Colonic mucosa (tissue), 4 donors: Measurements from ENCODE around the gene TMEM121B. TPM values are rescaled to one million over a fixed set of nuclear protein-coding genes. Genes with fewer than 3 reads are reported as not detected.

ENCODE experiments used
- DNase-seq: peaks from one replicate; pipeline ENCODE4 v3.0.0-alpha.2; 2020
- H3K27ac ChIP-seq: fragments of 200-600 bp; one replicate; pipeline ENCODE4 v1.8.0; 2021
- H3K27me3 ChIP-seq: fragments of 200-600 bp; one replicate; pipeline ENCODE4 v1.8.0; 2021
- H3K36me3 ChIP-seq: fragments of 200-600 bp; one replicate; pipeline ENCODE4 v1.8.0; 2021
- H3K4me1 ChIP-seq: fragments of 200-600 bp; one replicate; pipeline ENCODE4 v1.8.0; 2021; ENCODE audit warnings: mild to moderate bottlenecking
- H3K4me3 ChIP-seq: fragments of 200-600 bp; one replicate; pipeline ENCODE4 v1.8.0; 2021
- H3K9ac ChIP-seq, 2 donors: one replicate each; pipeline ENCODE4 v1.7.0; 2013; ENCODE audit warnings: control low read depth in 2 of 2, low read depth in 2 of 2, low read length in 2 of 2
- H3K9me3 ChIP-seq: fragments of 200-600 bp; one replicate; pipeline ENCODE4 v1.8.0; 2021
- intact Hi-C: fragments of 100-400 bp; cut with DNase I; formaldehyde crosslinking; loops from one replicate; pipeline ENCODE4 v1.14.1; 2022
- total RNA-seq, 2 donors: library from RNA; stranded (reverse); fragmentation: NEBNext Ultra II Directional in 1 of 2; extraction: Animal tissue kit (Norgen Biotek cat#: 25700) in 1 of 2; gene quantifications; one replicate each; pipeline ENCODE4 v1.2.1, GENCODE V29; 2021
- TF ChIP-seq, protein P1 (sequence below): fragments of 200-600 bp; IDR thresholded peaks from one replicate; pipeline ENCODE4 v1.8.0; 2022; ENCODE audit warnings: antibody characterized with exemption, mild to moderate bottlenecking
- donor health status: healthy.
- donor health status: DM: no; HTN: no; CAD: no.
- donor health status: DM: no; HTN: no; CAD: no.

TMEM121B gene
- total RNA-seq, 2 donors from 2014 or later, result 0.12 to 0.64 TPM

DNA sequence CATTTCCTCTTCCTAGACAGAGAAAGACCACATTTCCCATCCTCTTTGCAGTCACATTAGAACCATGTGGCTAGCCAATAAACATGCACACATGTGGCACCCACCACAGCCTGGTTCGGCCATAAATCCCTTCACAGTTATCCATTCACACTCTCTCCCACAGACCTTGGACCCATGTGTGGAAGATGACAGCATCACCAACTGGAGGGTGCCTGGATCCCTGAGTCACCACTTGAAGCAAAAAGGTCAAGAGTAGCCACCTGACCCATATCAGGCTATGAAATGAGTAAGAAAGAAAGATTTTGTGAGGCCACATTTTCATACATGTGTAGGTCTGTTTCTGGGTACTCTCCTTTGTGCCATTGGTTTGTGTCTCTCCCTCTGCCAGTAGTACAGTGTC is 9.0 kb upstream of the TMEM121B start:
- DNase-seq, result no peak
- TF ChIP-seq, protein P1, sequence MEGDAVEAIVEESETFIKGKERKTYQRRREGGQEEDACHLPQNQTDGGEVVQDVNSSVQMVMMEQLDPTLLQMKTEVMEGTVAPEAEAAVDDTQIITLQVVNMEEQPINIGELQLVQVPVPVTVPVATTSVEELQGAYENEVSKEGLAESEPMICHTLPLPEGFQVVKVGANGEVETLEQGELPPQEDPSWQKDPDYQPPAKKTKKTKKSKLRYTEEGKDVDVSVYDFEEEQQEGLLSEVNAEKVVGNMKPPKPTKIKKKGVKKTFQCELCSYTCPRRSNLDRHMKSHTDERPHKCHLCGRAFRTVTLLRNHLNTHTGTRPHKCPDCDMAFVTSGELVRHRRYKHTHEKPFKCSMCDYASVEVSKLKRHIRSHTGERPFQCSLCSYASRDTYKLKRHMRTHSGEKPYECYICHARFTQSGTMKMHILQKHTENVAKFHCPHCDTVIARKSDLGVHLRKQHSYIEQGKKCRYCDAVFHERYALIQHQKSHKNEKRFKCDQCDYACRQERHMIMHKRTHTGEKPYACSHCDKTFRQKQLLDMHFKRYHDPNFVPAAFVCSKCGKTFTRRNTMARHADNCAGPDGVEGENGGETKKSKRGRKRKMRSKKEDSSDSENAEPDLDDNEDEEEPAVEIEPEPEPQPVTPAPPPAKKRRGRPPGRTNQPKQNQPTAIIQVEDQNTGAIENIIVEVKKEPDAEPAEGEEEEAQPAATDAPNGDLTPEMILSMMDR, result no peak
- no peak overlapping the region for H3K4me3 ChIP-seq
- no peaks in the 10 kb centered on the region for H3K27me3 ChIP-seq
- H3K27ac ChIP-seq, result no peak overlapping the region
- H3K4me1 ChIP-seq, result no peaks in the 10 kb centered on the region
- no peak overlapping the region for H3K9ac ChIP-seq
- intact Hi-C loops, result no loop called here
- no peaks in the 10 kb centered on the region for H3K36me3 ChIP-seq
- no peaks in the 10 kb centered on the region for H3K9me3 ChIP-seq

DNA sequence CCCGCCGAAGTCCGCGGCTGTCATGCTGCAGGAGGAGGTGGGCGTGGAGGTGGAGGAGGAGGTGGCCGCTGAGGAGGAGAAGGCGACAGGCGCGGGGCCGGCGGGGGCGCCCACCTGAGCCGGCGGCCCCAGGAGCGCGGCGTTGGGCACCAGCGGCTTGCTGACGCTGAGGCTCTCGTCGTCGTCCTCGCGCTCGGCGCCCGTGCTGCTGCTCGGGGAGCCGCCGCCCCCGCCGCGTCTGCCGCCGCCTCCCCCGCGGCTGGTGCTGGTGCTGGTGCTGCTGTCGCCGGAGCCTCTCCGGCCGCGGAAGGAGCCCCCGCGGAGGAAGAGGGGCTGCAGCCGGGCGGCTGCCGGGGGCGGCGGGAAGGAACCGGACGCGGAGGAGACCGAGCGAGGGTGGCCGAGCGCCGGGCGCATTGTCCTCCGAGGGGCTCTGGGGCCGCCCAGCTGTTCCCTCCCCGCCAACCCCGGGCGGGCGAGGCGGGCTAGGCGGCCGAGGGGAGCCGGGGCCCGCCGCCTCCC is 388 bp downstream of the TMEM121B start:
- H3K36me3 ChIP-seq, result no peaks in the 10 kb centered on the region
- H3K9me3 ChIP-seq, result no peaks in the 10 kb centered on the region
- H3K4me1 ChIP-seq, result no peaks in the 10 kb centered on the region
- H3K9ac ChIP-seq, result no peak overlapping the region
- peak overlapping the region; percentile 52 for H3K4me3 ChIP-seq
- peaks cover 27% of the 10 kb centered on the region for H3K27me3 ChIP-seq
- TF ChIP-seq, protein P1, result no peak
- H3K27ac ChIP-seq, result no peak overlapping the region
- intact Hi-C loops, result no loop called here
- no peak for DNase-seq

DNA sequence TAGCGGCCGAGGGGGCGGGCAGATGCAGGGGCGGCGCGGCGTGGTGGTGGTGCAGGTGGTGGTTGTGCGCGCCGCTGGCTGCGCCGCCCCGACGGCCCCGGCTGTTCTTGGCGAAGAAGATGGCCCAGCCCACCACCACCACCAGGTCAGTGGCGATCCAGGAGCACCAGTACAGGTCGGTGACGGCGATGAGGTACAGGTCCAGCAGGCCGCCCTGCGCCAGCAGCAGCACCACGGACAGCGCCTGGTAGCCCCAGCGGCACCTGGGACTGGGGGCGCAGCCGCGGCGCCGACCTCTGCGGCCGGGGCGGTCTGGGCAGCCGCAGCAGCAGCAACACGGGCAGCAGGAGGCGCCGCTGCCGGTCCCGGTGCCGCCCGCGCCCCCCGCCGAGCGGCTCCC is 879 bp downstream of the TMEM121B start:
- no peak overlapping the region for H3K4me3 ChIP-seq
- intact Hi-C loops, result no loop called here

DNA sequence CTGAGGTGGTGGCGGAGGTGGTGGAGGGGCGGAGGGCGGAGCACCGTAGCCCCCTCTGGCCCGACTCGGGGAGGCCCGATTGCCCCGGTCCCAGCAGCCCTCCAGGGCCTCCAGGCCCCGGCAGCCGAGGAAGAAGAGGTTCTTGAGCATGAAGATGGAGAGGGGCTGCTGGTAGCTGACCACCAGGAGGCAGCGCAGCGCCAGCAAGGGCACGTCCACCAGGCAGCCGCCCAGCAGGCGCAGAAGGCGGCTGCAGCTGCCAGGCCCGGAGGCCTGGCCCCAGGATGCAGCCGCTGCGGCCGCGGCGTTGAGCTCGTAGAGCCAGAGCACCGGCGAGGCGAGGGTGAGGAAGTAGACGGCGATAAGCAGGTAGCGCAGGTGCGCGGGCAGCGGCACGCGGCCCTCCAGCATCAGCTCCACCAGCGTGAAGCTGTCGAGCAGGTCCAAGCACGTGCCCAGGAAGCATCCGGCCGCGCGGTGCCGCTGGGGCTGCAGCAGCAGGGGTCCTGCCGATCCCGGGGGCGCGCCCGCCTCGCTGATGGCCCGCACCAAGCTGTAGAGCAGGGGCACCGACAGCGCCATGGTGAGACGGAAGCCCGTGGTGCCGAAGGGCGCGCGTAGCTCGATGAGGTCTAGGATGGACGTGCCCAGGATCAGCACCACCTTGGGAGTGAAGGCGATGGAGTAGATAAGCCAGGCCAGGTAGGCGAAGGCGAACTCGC is 1.5 kb downstream of the TMEM121B start:
- Histone ChIP-seq H3K4me1 (no peaks in the 10 kb centered on the region), H3K9me3 (no peaks in the 10 kb centered on the region), H3K27me3 (peaks cover 27% of the 10 kb centered on the region), H3K36me3 (no peaks in the 10 kb centered on the region), H3K4me3 (no peak overlapping the region), H3K27ac (no peak overlapping the region), H3K9ac (no peak overlapping the region)
- intact Hi-C loops, result no loop called here
- TF ChIP-seq, protein P1, result peak; percentile 26
- DNase-seq, result peak; percentile 45

More for the DNA sequence above, 879 bp downstream of the TMEM121B start:
- Histone ChIP-seq H3K9ac (no peak overlapping the region), H3K4me1 (no peaks in the 10 kb centered on the region), H3K27ac (no peak overlapping the region), H3K9me3 (no peaks in the 10 kb centered on the region), H3K36me3 (no peaks in the 10 kb centered on the region), H3K27me3 (peaks cover 27% of the 10 kb centered on the region)
- no peak for DNase-seq
- TF ChIP-seq, protein P1, result no peak

DNA sequence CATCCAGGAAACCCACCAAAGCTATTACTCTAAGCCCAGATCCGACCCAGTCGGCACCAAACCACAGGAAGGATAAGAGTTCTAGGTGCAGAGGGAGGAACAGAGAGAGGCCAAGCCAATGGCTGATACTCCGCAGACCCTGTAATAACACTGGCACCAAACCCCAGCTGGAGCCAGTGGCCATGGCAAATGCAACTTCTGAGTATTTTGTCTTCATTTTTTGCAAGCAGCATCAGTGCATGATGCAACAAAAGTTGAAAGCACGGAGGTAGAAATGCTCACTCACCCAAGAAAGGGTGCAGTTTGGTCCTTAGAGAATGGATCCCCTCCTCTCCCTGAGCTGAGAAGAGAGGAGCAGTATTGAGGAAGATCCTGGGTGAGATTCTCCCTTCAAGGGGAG is 2.8 kb downstream of the TMEM121B start:
- intact Hi-C loops, result no loop called here
- H3K9ac ChIP-seq, result no peak overlapping the region
- H3K9me3 ChIP-seq, result no peaks in the 10 kb centered on the region
- no peaks in the 10 kb centered on the region for H3K36me3 ChIP-seq
- TF ChIP-seq, protein P1, result no peak
- DNase-seq, result no peak
- H3K27ac ChIP-seq, result no peak overlapping the region
- H3K27me3 ChIP-seq, result peaks cover 27% of the 10 kb centered on the region
- H3K4me3 ChIP-seq, result no peak overlapping the region
- no peaks in the 10 kb centered on the region for H3K4me1 ChIP-seq
